Esophagus squamous epithelium (tissue), 4 donors: ENCODE data around the gene FAM78A.

Source experiments
- POLR2A ChIP-seq, 4 donors: fragments of 450-650 bp; IDR thresholded peaks; one replicate each; pipeline ENCODE4 v1.6.1; 2017; ENCODE audit warnings: antibody characterized with exemption in 4 of 4, mild to moderate bottlenecking in 4 of 4, moderate library complexity in 3 of 4
- TF ChIP-seq, protein P1 (sequence below), 6 experiments: fragments of 450-650 bp in 4 of 6; fragments of 200-600 bp in 2 of 6; sonication (generic) in 2 of 6; IDR thresholded peaks; one replicate each; pipeline ENCODE4 v1.5.1; 2016 to 2019; ENCODE audit warnings: antibody characterized with exemption in 6 of 6, mild to moderate bottlenecking in 4 of 6, moderate library complexity in 4 of 6

GRCh38 chr9:131281119-131281965 is 5.0 kb upstream of the FAM78A start:
- TF ChIP-seq POLR2A (IDR thresholded peaks at IDR 0.05) = no peak
- TF ChIP-seq, protein P1, sequence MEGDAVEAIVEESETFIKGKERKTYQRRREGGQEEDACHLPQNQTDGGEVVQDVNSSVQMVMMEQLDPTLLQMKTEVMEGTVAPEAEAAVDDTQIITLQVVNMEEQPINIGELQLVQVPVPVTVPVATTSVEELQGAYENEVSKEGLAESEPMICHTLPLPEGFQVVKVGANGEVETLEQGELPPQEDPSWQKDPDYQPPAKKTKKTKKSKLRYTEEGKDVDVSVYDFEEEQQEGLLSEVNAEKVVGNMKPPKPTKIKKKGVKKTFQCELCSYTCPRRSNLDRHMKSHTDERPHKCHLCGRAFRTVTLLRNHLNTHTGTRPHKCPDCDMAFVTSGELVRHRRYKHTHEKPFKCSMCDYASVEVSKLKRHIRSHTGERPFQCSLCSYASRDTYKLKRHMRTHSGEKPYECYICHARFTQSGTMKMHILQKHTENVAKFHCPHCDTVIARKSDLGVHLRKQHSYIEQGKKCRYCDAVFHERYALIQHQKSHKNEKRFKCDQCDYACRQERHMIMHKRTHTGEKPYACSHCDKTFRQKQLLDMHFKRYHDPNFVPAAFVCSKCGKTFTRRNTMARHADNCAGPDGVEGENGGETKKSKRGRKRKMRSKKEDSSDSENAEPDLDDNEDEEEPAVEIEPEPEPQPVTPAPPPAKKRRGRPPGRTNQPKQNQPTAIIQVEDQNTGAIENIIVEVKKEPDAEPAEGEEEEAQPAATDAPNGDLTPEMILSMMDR (IDR thresholded peaks at IDR 0.05) = no peak
